Measurements from ENCODE around the gene CASQ2.

DNA sequence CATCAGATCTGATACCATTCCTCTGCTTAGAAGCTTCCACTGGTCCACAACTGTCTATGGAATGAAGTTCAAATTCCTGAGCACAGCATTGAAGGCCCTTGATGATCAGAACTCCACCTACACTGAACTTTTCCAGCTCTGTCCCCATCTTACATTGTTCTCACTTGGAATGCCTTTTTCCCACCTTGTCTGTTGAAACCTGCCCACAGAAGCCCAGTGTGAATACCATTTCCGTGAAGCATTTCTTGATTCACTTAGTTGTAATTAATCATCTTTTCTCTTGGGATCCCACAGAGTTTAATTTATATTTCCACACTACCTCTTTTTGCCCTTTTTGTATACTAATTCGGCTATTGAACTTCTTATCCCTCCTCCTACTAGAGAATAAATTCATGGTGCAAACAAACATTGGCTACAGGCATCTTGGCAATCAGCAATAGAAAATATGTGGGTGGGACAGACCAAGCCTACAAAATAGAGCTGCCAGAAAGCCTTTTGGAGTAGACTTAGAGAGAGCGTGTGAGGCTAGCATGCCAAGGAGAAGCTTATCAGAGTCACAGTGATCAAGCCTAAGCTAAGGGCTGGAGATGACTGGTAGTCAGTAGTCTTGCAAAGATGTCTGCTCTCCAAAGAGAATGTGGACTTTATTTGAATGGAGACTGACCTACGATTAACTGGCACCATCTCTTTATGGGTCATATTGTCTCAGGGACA is 46.3 kb upstream of the CASQ2 start:
- TF ChIP-seq, protein P1, sequence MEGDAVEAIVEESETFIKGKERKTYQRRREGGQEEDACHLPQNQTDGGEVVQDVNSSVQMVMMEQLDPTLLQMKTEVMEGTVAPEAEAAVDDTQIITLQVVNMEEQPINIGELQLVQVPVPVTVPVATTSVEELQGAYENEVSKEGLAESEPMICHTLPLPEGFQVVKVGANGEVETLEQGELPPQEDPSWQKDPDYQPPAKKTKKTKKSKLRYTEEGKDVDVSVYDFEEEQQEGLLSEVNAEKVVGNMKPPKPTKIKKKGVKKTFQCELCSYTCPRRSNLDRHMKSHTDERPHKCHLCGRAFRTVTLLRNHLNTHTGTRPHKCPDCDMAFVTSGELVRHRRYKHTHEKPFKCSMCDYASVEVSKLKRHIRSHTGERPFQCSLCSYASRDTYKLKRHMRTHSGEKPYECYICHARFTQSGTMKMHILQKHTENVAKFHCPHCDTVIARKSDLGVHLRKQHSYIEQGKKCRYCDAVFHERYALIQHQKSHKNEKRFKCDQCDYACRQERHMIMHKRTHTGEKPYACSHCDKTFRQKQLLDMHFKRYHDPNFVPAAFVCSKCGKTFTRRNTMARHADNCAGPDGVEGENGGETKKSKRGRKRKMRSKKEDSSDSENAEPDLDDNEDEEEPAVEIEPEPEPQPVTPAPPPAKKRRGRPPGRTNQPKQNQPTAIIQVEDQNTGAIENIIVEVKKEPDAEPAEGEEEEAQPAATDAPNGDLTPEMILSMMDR (optimal IDR thresholded peaks at IDR 0.05 in 1 of 3, IDR thresholded peaks at IDR 0.05 in 1 of 3, conservative IDR thresholded peaks at IDR 0.05 in 1 of 3; ENCODE audit: extremely low read depth in 1 of 3, insufficient read depth in 2 of 3, low read length in 3 of 3), result no peak
- TF ChIP-seq EZH2 (IDR thresholded peaks at IDR 0.05; ENCODE audit: low read length), result no peak
